ENCODE data around the gene CLTCL1.

DNA sequence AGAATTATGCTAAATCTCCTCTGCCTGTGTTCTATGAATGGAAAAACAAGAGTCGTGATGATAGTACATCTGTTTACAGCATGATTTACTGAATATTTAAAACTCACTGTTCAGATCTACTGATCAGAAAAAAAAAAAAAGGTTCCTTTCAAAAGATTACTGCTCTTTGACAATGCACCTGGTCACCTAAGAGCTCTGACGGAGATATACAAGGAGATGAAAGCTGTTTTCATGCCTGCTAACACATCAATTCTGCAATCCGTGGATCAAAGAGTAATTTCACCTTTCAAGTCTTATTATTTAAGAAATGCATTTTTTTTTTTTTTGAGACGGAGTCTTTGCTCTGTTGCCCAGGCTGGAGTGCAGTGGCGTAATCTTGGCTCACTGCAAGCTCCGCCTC, 30.7 kb downstream of the CLTCL1 start:
- no peak for TF ChIP-seq EZH2 (IDR thresholded peaks at IDR 0.05; ENCODE audit: insufficient read depth, poor library complexity, severe bottlenecking)
- TF ChIP-seq EZH2phosphoT487 (IDR thresholded peaks at IDR 0.05; ENCODE audit: insufficient read depth, low read depth) = no peak
